ENCODE results near the gene WIZ.

DNA sequence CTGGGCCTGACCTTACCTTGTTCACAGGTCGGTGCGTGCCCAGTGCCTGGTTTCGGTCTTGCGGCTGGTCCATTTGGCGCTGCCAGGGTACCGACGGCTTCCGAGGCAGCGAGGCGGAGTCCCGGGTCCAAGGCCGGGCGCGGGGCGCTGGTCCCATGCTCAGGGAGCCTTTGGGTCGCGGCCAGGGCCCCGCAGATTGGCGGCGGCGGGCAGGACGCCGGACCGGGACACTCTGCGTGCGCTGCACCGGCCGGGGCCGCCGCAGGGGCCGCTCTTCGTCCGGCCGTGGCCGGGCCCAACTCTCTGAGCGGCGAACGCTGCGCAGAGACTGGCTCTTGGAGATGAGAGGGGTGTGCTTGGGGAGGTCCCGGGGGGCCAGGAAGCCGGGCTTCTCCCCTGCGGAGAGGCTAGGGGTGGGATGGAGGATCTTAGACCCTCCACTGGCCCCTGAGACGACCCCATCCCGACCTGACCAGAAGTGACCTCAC lies 3.4 kb upstream of the WIZ start:
- no peak for TF ChIP-seq POLR2A (IDR thresholded peaks at IDR 0.05)
- TF ChIP-seq, protein P1, sequence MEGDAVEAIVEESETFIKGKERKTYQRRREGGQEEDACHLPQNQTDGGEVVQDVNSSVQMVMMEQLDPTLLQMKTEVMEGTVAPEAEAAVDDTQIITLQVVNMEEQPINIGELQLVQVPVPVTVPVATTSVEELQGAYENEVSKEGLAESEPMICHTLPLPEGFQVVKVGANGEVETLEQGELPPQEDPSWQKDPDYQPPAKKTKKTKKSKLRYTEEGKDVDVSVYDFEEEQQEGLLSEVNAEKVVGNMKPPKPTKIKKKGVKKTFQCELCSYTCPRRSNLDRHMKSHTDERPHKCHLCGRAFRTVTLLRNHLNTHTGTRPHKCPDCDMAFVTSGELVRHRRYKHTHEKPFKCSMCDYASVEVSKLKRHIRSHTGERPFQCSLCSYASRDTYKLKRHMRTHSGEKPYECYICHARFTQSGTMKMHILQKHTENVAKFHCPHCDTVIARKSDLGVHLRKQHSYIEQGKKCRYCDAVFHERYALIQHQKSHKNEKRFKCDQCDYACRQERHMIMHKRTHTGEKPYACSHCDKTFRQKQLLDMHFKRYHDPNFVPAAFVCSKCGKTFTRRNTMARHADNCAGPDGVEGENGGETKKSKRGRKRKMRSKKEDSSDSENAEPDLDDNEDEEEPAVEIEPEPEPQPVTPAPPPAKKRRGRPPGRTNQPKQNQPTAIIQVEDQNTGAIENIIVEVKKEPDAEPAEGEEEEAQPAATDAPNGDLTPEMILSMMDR (IDR thresholded peaks at IDR 0.05): peak in 3 of 4 experiments; percentile 54 to 60 (median 57)

All from gastroesophageal sphincter (tissue), 3 donors.